HepG2 (cell line): ENCODE results near the gene HEMK1. TPM values are rescaled to one million over a fixed set of nuclear protein-coding genes. Genes with fewer than 3 reads are reported as not detected.

Source experiments
- ELF1 ChIP-seq: sonication (generic); formaldehyde crosslinking; IDR thresholded peaks from 2 replicates; pipeline ENCODE4 v1.4.0; 2020; ENCODE audit warnings: missing genetic modification reagents
- HNF4A ChIP-seq: sonication (generic); formaldehyde crosslinking; IDR thresholded peaks from 2 replicates; pipeline ENCODE4 v1.4.0; 2020; ENCODE audit warnings: missing genetic modification reagents
- TBL1XR1 ChIP-seq: fragments of 150-350 bp; IDR thresholded peaks from 2 replicates; pipeline ENCODE4 v1.6.1; 2014; ENCODE audit warnings: borderline replicate concordance, low read length; ENCODE audit not compliant: partially characterized antibody
- polyA plus RNA-seq, 8 experiments: library from polyadenylated mRNA; depleted of rRNA in 3 of 8; stranded (reverse) in 7 of 8; unstranded in 1 of 8; fragments of >200 nt; fragmentation: Illumina TruSeq in 4 of 8; extraction: Trizol in 4 of 8; gene quantifications; 2 replicates each; pipeline versions ENCODE4 v1.2.1 to v1.2.3, GENCODE V29; 2011 to 2016; ENCODE audit warnings: low read depth in 4 of 8, missing spikeins in 1 of 8, mixed read lengths in 1 of 8; ENCODE audit not compliant: insufficient read depth in 1 of 8
- total RNA-seq, 5 experiments: library from RNA; depleted of rRNA; stranded (reverse); fragments of >200 nt; fragmentation: Illumina TruSeq; extraction: Trizol; gene quantifications; 2 replicates each; pipeline ENCODE4 v1.2.3, GENCODE V29; 2016; ENCODE audit warnings: low read depth in 1 of 5
- TF ChIP-seq, protein P1 (sequence below), 2 experiments: sonication (generic) in 1 of 2; formaldehyde crosslinking in 1 of 2; IDR thresholded peaks; 2 replicates each; pipeline versions ENCODE4 v1.6.1 to v1.9.0; 2014 to 2022; ENCODE audit warnings: antibody characterized with exemption in 1 of 2, borderline replicate concordance in 1 of 2, inconsistent platforms in 1 of 2, low read depth in 1 of 2, missing genetic modification reagents in 1 of 2
- TF ChIP-seq, protein P2 (sequence below): IDR thresholded peaks from 2 replicates; pipeline ENCODE4 v1.6.1; 2016; ENCODE audit warnings: missing biosample characterization, missing genetic modification reagents, low read depth

HEMK1 gene
- total and polyA plus RNA-seq, 2 of the 13 experiments (the other 11 are each of a cell fraction or from before 2014, with no cell fraction given) = 9.8 to 12.6 TPM

DNA sequence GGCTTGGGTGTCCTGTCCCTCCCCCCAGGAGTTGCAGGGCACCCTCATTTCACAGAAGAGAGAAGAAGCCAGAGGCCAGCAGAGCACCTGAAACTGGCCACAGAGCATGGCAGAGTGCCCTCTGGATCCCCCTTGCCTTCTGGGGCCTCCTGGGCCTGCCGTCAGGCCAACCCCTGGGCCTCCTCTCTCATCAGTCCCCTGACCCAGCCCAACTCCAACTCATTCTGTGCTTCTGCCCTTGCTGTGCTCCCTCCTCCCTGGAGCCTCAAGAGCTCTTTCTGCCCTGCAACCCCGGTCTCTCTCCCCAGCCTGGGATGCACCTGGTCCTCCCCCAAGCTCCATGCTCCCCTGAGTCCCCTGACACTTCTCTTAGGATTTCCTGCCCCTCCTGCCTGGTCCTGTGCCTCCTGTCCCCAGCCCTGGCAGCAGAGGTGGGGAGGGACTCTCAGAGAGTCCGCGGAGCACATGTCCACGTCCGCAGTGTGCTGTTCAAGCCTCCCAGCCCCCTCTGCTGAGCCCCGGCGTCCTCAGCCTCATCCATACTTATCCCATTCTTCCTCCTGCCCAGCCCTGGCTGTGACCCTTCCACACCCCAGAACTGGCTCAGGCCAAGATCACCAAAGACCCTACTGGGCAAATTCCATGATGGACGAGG is 35.4 kb upstream of the HEMK1 start (continued):
- TF ChIP-seq, protein P1, sequence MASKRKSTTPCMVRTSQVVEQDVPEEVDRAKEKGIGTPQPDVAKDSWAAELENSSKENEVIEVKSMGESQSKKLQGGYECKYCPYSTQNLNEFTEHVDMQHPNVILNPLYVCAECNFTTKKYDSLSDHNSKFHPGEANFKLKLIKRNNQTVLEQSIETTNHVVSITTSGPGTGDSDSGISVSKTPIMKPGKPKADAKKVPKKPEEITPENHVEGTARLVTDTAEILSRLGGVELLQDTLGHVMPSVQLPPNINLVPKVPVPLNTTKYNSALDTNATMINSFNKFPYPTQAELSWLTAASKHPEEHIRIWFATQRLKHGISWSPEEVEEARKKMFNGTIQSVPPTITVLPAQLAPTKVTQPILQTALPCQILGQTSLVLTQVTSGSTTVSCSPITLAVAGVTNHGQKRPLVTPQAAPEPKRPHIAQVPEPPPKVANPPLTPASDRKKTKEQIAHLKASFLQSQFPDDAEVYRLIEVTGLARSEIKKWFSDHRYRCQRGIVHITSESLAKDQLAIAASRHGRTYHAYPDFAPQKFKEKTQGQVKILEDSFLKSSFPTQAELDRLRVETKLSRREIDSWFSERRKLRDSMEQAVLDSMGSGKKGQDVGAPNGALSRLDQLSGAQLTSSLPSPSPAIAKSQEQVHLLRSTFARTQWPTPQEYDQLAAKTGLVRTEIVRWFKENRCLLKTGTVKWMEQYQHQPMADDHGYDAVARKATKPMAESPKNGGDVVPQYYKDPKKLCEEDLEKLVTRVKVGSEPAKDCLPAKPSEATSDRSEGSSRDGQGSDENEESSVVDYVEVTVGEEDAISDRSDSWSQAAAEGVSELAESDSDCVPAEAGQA (IDR thresholded peaks at IDR 0.05; ENCODE audit: low read depth) = no peak
- TF ChIP-seq, protein P1 (CRISPR knock-in tag; IDR thresholded peaks at IDR 0.05; ENCODE audit: borderline replicate concordance) = no peak
- TF ChIP-seq HNF4A (CRISPR knock-in tag) = no peak
- no peak for TF ChIP-seq ELF1
- TF ChIP-seq, protein P2, sequence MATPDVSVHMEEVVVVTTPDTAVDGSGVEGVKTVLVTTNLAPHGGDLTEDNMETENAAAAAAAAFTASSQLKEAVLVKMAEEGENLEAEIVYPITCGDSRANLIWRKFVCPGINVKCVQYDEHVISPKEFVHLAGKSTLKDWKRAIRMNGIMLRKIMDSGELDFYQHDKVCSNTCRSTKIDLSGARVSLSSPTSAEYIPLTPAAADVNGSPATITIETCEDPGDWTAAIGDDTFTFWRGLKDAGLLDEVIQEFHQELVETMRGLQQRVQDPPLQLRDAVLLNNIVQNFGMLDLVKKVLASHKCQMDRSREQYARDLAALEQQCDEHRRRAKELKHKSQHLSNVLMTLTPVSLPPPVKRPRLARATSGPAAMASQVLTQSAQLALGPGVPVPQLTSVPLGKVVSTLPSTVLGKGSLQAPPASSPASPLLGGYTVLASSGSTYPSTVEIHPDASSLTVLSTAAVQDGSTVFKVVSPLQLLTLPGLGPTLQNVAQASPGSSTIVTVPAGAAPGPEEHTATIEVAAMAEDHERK = no peak
- no peak for TF ChIP-seq TBL1XR1
